WTC11 (cell line): ENCODE results near the gene TST. TPM values are rescaled to one million over a fixed set of nuclear protein-coding genes. Genes with fewer than 3 reads are reported as not detected.

ENCODE experiments used
- ATAC-seq: fragments of 200-7000 bp; cut with Tn5 transposase; 2 replicates; pipeline ENCODE4 v1.10.0; 2021; ENCODE audit warnings: mild to moderate bottlenecking, moderate library complexity
- CTCF ChIA-PET: fragments of 300-600 bp; sonication (Branson Sonifier 250); formaldehyde crosslinking; loops from one replicate; lab custom pipeline; 2021; ENCODE audit warnings: antibody characterized with exemption; lab: Charles Lee
- POLR2A ChIA-PET: fragments of 350-600 bp; sonication (Branson Sonifier 250); formaldehyde crosslinking; loops from one replicate; lab custom pipeline; 2021; ENCODE audit warnings: antibody characterized with exemption; lab: Charles Lee
- DNase-seq: peaks from one replicate; pipeline ENCODE4 v3.0.0; 2021; ENCODE audit warnings: low spot score
- H3K27ac Mint-ChIP-seq: 2 replicates; pipeline ENCODE4 v1.8.0; 2021; ENCODE audit warnings: mixed read lengths
- H3K27me3 Mint-ChIP-seq: 2 replicates; pipeline ENCODE4 v1.8.0; 2021; ENCODE audit warnings: low read depth, mild to moderate bottlenecking, moderate library complexity, mixed read lengths
- H3K36me3 Mint-ChIP-seq: 2 replicates; pipeline ENCODE4 v1.8.0; 2021; ENCODE audit warnings: mixed read lengths
- H3K4me1 Mint-ChIP-seq: 2 replicates; pipeline ENCODE4 v1.8.0; 2022; ENCODE audit warnings: mixed read lengths
- H3K4me3 Mint-ChIP-seq: 2 replicates; pipeline ENCODE4 v1.8.0; 2021; ENCODE audit warnings: mild to moderate bottlenecking, moderate library complexity, mixed read lengths
- H3K9me3 Mint-ChIP-seq: 2 replicates; pipeline ENCODE4 v1.8.0; 2021; ENCODE audit warnings: mixed read lengths
- ARID4B ChIP-seq: sonication (generic); formaldehyde crosslinking; IDR thresholded peaks from 2 replicates; pipeline ENCODE4 v1.8.0; 2023; ENCODE audit warnings: missing genetic modification reagents, mild to moderate bottlenecking, borderline replicate concordance
- ATF2 ChIP-seq: sonication (generic); formaldehyde crosslinking; IDR thresholded peaks from 2 replicates; pipeline ENCODE4 v1.8.1; 2022; ENCODE audit warnings: low read depth, missing genetic modification reagents, borderline replicate concordance
- ATF6 ChIP-seq: sonication (generic); formaldehyde crosslinking; IDR thresholded peaks from 2 replicates; pipeline ENCODE4 v1.8.1; 2023; ENCODE audit warnings: mild to moderate bottlenecking, missing genetic modification reagents
- CREB1 ChIP-seq: sonication (generic); formaldehyde crosslinking; IDR thresholded peaks from 2 replicates; pipeline ENCODE4 v1.8.0; 2023; ENCODE audit warnings: mild to moderate bottlenecking, missing genetic modification reagents
- CREM ChIP-seq: sonication (generic); formaldehyde crosslinking; IDR thresholded peaks from 2 replicates; pipeline ENCODE4 v1.8.1; 2022; ENCODE audit warnings: mild to moderate bottlenecking, missing genetic modification reagents, moderate library complexity
- EMX1 ChIP-seq: fragments of 250-450 bp; sonication (Bioruptor Pico); IDR thresholded peaks from 2 replicates; pipeline ENCODE4 v1.8.0; 2021; ENCODE audit warnings: mild to moderate bottlenecking
- FOXP1 ChIP-seq: sonication (generic); formaldehyde crosslinking; IDR thresholded peaks from 2 replicates; pipeline ENCODE4 v1.8.0; 2022; ENCODE audit warnings: missing genetic modification reagents, mild to moderate bottlenecking, moderate library complexity, borderline replicate concordance
- GRHL2 ChIP-seq: fragments of 250-450 bp; sonication (Bioruptor Pico); IDR thresholded peaks from 2 replicates; pipeline ENCODE4 v1.8.0; 2022; ENCODE audit warnings: mild to moderate bottlenecking, moderate library complexity; ENCODE audit not compliant: insufficient replicate concordance, severe bottlenecking
- JUN ChIP-seq: sonication (generic); formaldehyde crosslinking; IDR thresholded peaks from 2 replicates; pipeline ENCODE4 v1.8.0; 2023; ENCODE audit warnings: mild to moderate bottlenecking, missing genetic modification reagents
- STAT6 ChIP-seq: sonication (generic); formaldehyde crosslinking; conservative IDR thresholded peaks from 2 replicates; pipeline ENCODE4 v1.8.1; 2023; ENCODE audit warnings: mild to moderate bottlenecking, low read depth, missing genetic modification reagents, moderate library complexity
- USF1 ChIP-seq: sonication (generic); formaldehyde crosslinking; IDR thresholded peaks from 2 replicates; pipeline ENCODE4 v1.8.0; 2022; ENCODE audit warnings: mild to moderate bottlenecking, missing genetic modification reagents
- ZNF138 ChIP-seq: sonication (generic); formaldehyde crosslinking; conservative IDR thresholded peaks from 2 replicates; pipeline ENCODE4 v1.8.1; 2022; ENCODE audit warnings: mild to moderate bottlenecking, moderate library complexity, missing genetic modification reagents
- ZNF263 ChIP-seq: sonication (generic); formaldehyde crosslinking; IDR thresholded peaks from 2 replicates; pipeline ENCODE4 v1.8.1; 2022; ENCODE audit warnings: low read depth, mild to moderate bottlenecking, moderate library complexity, missing genetic modification reagents
- total RNA-seq: library from RNA; stranded (reverse); gene quantifications from 3 replicates; pipeline ENCODE4 v1.2.3, GENCODE V29; 2021

TST gene
- total RNA-seq, 1 experiment from 2014 or later = 24.4 TPM

- peaks cover 19% of the 10 kb centered on the region for H3K4me1 Mint-ChIP-seq
- H3K27me3 Mint-ChIP-seq = peaks cover 36% of the 10 kb centered on the region
- H3K9me3 Mint-ChIP-seq = no peaks in the 10 kb centered on the region
- ChIA-PET CTCF (interaction anchor here (0.8 to 1.6 kb wide), 6 partner anchors 17 to 196 kb away, joined by 3 to 4 read pairs (median 3); no protein-coding TSS in a partner anchor), POLR2A (no interaction called here)
- TF ChIP-seq ZNF263 (CRISPR knock-in tag) (0 out of 2 replicates have a peak, but pooled peaks have one; percentile 41), CREM (no peak), CREB1 (CRISPR knock-in tag) (no peak)
- ATAC-seq (no peak), DNase-seq (no peak)
- no peak overlapping the region for H3K4me3 Mint-ChIP-seq
- no peaks in the 10 kb centered on the region for H3K36me3 Mint-ChIP-seq
- H3K27ac Mint-ChIP-seq = no peak overlapping the region
Measured at GRCh38 chr22:37063431-37064420, 44.5 kb upstream of the TST start.

GRCh38 chr22:37062702-37063381, 43.6 kb upstream of the TST start:
- ChIA-PET CTCF (interaction anchor here (0.8 to 1.6 kb wide), 4 partner anchors 16 to 196 kb away, joined by 3 to 4 read pairs (median 3); no protein-coding TSS in a partner anchor), POLR2A (interaction anchor here (0.6 kb wide), 1 partner anchor 1472 kb away, joined by 3 read pairs; no protein-coding TSS in a partner anchor)
- TF ChIP-seq EMX1 (CRISPR knock-in tag) = no peak
- TF ChIP-seq FOXP1 (CRISPR knock-in tag) = 0 out of 2 replicates have a peak, but pooled peaks have one; percentile 21
- 0 out of 2 replicates have a peak, but pooled peaks cover under 1% of the 10 kb centered on the region for H3K36me3 Mint-ChIP-seq
- ATAC-seq (peak; percentile 21), DNase-seq (peak; percentile 33)
- peaks cover 17% of the 10 kb centered on the region for H3K4me1 Mint-ChIP-seq
- H3K27ac Mint-ChIP-seq = 0 out of 2 replicates have a peak overlapping the region, but pooled peaks have one; percentile 41
- H3K27me3 Mint-ChIP-seq = peaks cover 27% of the 10 kb centered on the region
- peak overlapping the region; percentile 8; the same call in 1 of the 2 replicates for H3K4me3 Mint-ChIP-seq
- no peaks in the 10 kb centered on the region for H3K9me3 Mint-ChIP-seq

GRCh38 chr22:37062376-37062675, 43.1 kb upstream of the TST start:
- ATAC-seq = no peak
- CTCF ChIA-PET = interaction anchor here (1.0 to 1.6 kb wide), 4 partner anchors 11 to 410 kb away, joined by 3 to 4 read pairs (median 3); partner anchors contain the start of gene KCTD17
- Mint-ChIP-seq H3K4me3 (no peak overlapping the region), H3K27me3 (peaks cover 22% of the 10 kb centered on the region), H3K4me1 (peaks cover 17% of the 10 kb centered on the region), H3K9me3 (no peaks in the 10 kb centered on the region), H3K36me3 (peaks cover 4% of the 10 kb centered on the region; the same call in 1 of the 2 replicates), H3K27ac (no peak overlapping the region)
- no peak for TF ChIP-seq GRHL2 (CRISPR knock-in tag)
- TF ChIP-seq ATF6 (CRISPR knock-in tag) = no peak
- no peak for TF ChIP-seq JUN (CRISPR knock-in tag)
- no peak for TF ChIP-seq STAT6 (CRISPR knock-in tag)
- no peak for TF ChIP-seq ATF2 (CRISPR knock-in tag)
- TF ChIP-seq USF1 (CRISPR knock-in tag) = no peak
- no peak for TF ChIP-seq ARID4B (CRISPR knock-in tag)
- no peak for TF ChIP-seq ZNF138 (CRISPR knock-in tag)
- DNase-seq = no peak
- POLR2A ChIA-PET = interaction anchor here (0.6 kb wide), 1 partner anchor 1471 kb away, joined by 3 read pairs; no protein-coding TSS in a partner anchor
